ENCODE measurements around the gene ZNF580.

The ZNF580 gene

GRCh38 chr19:55679343-55680257 lies 38.8 kb downstream of the ZNF580 start:
- DNase-seq (ENCODE audit: low spot score), result no peak

GRCh38 chr19:55680339-55681130 lies 39.7 kb downstream of the ZNF580 start:
- no peak for DNase-seq (ENCODE audit: low spot score)

- DNase-seq (ENCODE audit: low spot score), result no peak
These were observed 40.6 kb downstream of the ZNF580 start for GRCh38 chr19:55681131-55682092.

- DNase-seq (ENCODE audit: low spot score), result no peak
These were observed 42.9 kb downstream of the ZNF580 start for GRCh38 chr19:55683449-55684261.

- no peak for DNase-seq (ENCODE audit: low spot score)
These were observed 44.3 kb downstream of the ZNF580 start for GRCh38 chr19:55684946-55685681.

GRCh38 chr19:55685776-55686175 lies 45.0 kb downstream of the ZNF580 start:
- no peak for DNase-seq (ENCODE audit: low spot score)

- DNase-seq (ENCODE audit: low spot score), result no peak
These were observed 45.7 kb downstream of the ZNF580 start for GRCh38 chr19:55686311-55687050.

- no peak for DNase-seq (ENCODE audit: low spot score)
These were observed 46.7 kb downstream of the ZNF580 start for GRCh38 chr19:55687281-55688201.

- DNase-seq (ENCODE audit: low spot score), result no peak
These were observed 47.8 kb downstream of the ZNF580 start for GRCh38 chr19:55688422-55689218.

- DNase-seq (ENCODE audit: low spot score), result no peak
These were observed 48.8 kb downstream of the ZNF580 start for GRCh38 chr19:55689411-55690108.

- DNase-seq (ENCODE audit: low spot score), result no peak
These were observed 49.4 kb downstream of the ZNF580 start for GRCh38 chr19:55690109-55690768.

GRCh38 chr19:55690769-55691545 lies 50.2 kb downstream of the ZNF580 start:
- no peak for DNase-seq (ENCODE audit: low spot score)

- DNase-seq (ENCODE audit: low spot score), result no peak
These were observed 51.0 kb downstream of the ZNF580 start for GRCh38 chr19:55691561-55692481.

- DNase-seq (ENCODE audit: low spot score), result no peak
These were observed 51.9 kb downstream of the ZNF580 start for GRCh38 chr19:55692681-55693081.
